IMR-90 (cell line): ENCODE results near the gene ARHGEF3. TPM values are rescaled to one million over a fixed set of nuclear protein-coding genes. Genes with fewer than 3 reads are reported as not detected.

Source experiments
- ATAC-seq: fragments of 200-7000 bp; cut with Tn5 transposase; 2 replicates; pipeline ENCODE4 v1.9.1; 2020; ENCODE audit warnings: low read depth, mild to moderate bottlenecking, moderate library complexity
- BruUV-seq: library from RNA; stranded (reverse); fragments of 400-500 nt; replicated peaks from 2 replicates; lab custom pipeline; 2021; lab: Mats Ljungman, UMichigan
- CTCF ChIA-PET: fragments of 300-600 bp; formaldehyde crosslinking; extraction: SDS; loops from one replicate; lab custom pipeline; 2021; ENCODE audit warnings: antibody characterized with exemption; lab: Yijun Ruan, JAX
- POLR2A ChIA-PET: fragments of 300-600 bp; sonication (Branson Sonifier 250); formaldehyde crosslinking; loops from one replicate; lab custom pipeline; 2022; ENCODE audit warnings: antibody characterized with exemption; ENCODE audit not compliant: unreplicated experiment; lab: Charles Lee
- DNase-seq: peaks from one replicate; pipeline ENCODE4 v3.0.0; 2013
- H2AFZ ChIP-seq: replicated peaks from 2 replicates; pipeline ENCODE3; 2013; ENCODE audit warnings: low read length, mild to moderate bottlenecking; ENCODE audit not compliant: poor library complexity
- H2AK5ac ChIP-seq: 2 replicates; pipeline ENCODE4 v1.6.1; 2013; ENCODE audit warnings: low read depth, low read length, inconsistent platforms
- H2AK9ac ChIP-seq: replicated peaks from 2 replicates; pipeline ENCODE3; 2013; ENCODE audit warnings: mild to moderate bottlenecking, low read depth, low read length, moderate library complexity; ENCODE audit not compliant: poor library complexity
- H2BK120ac ChIP-seq: 2 replicates; pipeline ENCODE4 v1.6.1; 2013; ENCODE audit warnings: low read depth, low read length, inconsistent platforms
- H2BK15ac ChIP-seq: 3 replicates; pipeline ENCODE4 v1.6.1; 2013; ENCODE audit warnings: low read depth, low read length, inconsistent platforms
- H2BK20ac ChIP-seq: 2 replicates; pipeline ENCODE4 v1.6.1; 2013; ENCODE audit warnings: low read depth, mild to moderate bottlenecking, inconsistent platforms, low read length, moderate library complexity
- H2BK5ac ChIP-seq: 2 replicates; pipeline ENCODE4 v1.6.1; 2013; ENCODE audit warnings: mild to moderate bottlenecking, low read depth, low read length, inconsistent platforms; ENCODE audit not compliant: poor library complexity, severe bottlenecking
- H3K14ac ChIP-seq: replicated peaks from 2 replicates; pipeline ENCODE4 v1.6.1; 2013; ENCODE audit warnings: low read depth, low read length, inconsistent platforms
- H3K18ac ChIP-seq: 2 replicates; pipeline ENCODE4 v1.6.1; 2013; ENCODE audit warnings: low read depth, low read length, control low read depth
- H3K23ac ChIP-seq: 2 replicates; pipeline ENCODE4 v1.6.1; 2013; ENCODE audit warnings: low read depth, low read length, inconsistent platforms
- H3K27ac ChIP-seq: 2 replicates; pipeline ENCODE4 v1.5.1; 2013; ENCODE audit warnings: mild to moderate bottlenecking, control low read depth, low read length; ENCODE audit not compliant: insufficient read depth
- H3K27me3 ChIP-seq: 2 replicates; pipeline ENCODE4 v1.6.1; 2013; ENCODE audit warnings: low read length; ENCODE audit not compliant: control insufficient read depth, insufficient read depth
- H3K36me3 ChIP-seq: 2 replicates; pipeline ENCODE4 v1.6.1; 2013; ENCODE audit warnings: low read length, mixed read lengths; ENCODE audit not compliant: control insufficient read depth, insufficient read depth
- H3K4ac ChIP-seq: 2 replicates; pipeline ENCODE4 v1.6.1; 2013; ENCODE audit warnings: low read depth, low read length, inconsistent platforms
- H3K4me1 ChIP-seq: 2 replicates; pipeline ENCODE4 v1.6.1; 2013; ENCODE audit warnings: low read length, mixed read lengths; ENCODE audit not compliant: control insufficient read depth, insufficient read depth
- H3K4me2 ChIP-seq: 2 replicates; pipeline ENCODE4 v1.6.1; 2013; ENCODE audit warnings: low read depth, mild to moderate bottlenecking, control low read depth, low read length, moderate library complexity
- H3K4me3 ChIP-seq: 2 replicates; pipeline ENCODE4 v1.5.1; 2013; ENCODE audit warnings: low read depth, mild to moderate bottlenecking, control low read depth, low read length, moderate library complexity; ENCODE audit not compliant: insufficient read depth
- H3K56ac ChIP-seq: 2 replicates; pipeline ENCODE4 v1.6.1; 2013; ENCODE audit warnings: low read length, inconsistent platforms; ENCODE audit not compliant: insufficient read depth; ENCODE audit errors: extremely low read depth
- H3K79me1 ChIP-seq, 2 experiments: 2 replicates each; pipeline ENCODE4 v1.6.1; 2013; ENCODE audit warnings: low read length in 2 of 2, inconsistent platforms in 1 of 2, low read depth in 1 of 2
- H3K9ac ChIP-seq: 2 replicates; pipeline ENCODE4 v1.6.1; 2013; ENCODE audit warnings: low read depth, low read length, control low read depth
- H3K9me1 ChIP-seq: 2 replicates; pipeline ENCODE4 v1.6.1; 2013; ENCODE audit warnings: low read length, inconsistent platforms; ENCODE audit not compliant: insufficient read depth
- H3K9me3 ChIP-seq: 2 replicates; pipeline ENCODE4 v1.6.1; 2013; ENCODE audit warnings: low read length; ENCODE audit not compliant: control insufficient read depth, insufficient read depth
- H4K20me1 ChIP-seq: 2 replicates; pipeline ENCODE4 v1.6.1; 2013; ENCODE audit warnings: low read length, inconsistent platforms; ENCODE audit not compliant: insufficient read depth
- H4K5ac ChIP-seq: 2 replicates; pipeline ENCODE4 v1.6.1; 2013; ENCODE audit warnings: mild to moderate bottlenecking, low read depth, low read length, control low read depth
- H4K8ac ChIP-seq, 2 experiments: 2 replicates each; pipeline ENCODE4 v1.6.1; 2013; ENCODE audit warnings: low read depth in 2 of 2, low read length in 2 of 2, control low read depth in 1 of 2, inconsistent platforms in 1 of 2
- H4K91ac ChIP-seq: 2 replicates; pipeline ENCODE4 v1.6.1; 2013; ENCODE audit warnings: low read depth, low read length, inconsistent platforms; ENCODE audit not compliant: insufficient read depth
- MAFK ChIP-seq: IDR thresholded peaks from 2 replicates; pipeline ENCODE4 v1.6.1; 2012; ENCODE audit warnings: low read depth, low read length, improper control_type of control experiment
- WGBS, 2 experiments: methylation state at CpG; one replicate each; pipeline versions ENCODE4 v1.1.5 to v1.1.7; 2013; ENCODE audit warnings: missing lambda C conversion rate in 2 of 2; ENCODE audit not compliant: insufficient read length in 1 of 2; ENCODE audit errors: extremely low coverage in 2 of 2; 5-methylcytosine and 5-hydroxymethylcytosine counted together
- dilution Hi-C: fragments of 300-500 bp; cut with HindIII; formaldehyde crosslinking; loops from one replicate; pipeline ENCODE4 v1.14.3; 2018; ENCODE audit warnings: low sequenced_read_pairs; ENCODE audit not compliant: unreplicated experiment
- in situ Hi-C: fragments of 300-500 bp; cut with MboI; formaldehyde crosslinking; loops from 3 replicates; pipeline ENCODE4 v1.14.3; 2019; ENCODE audit warnings: low sequenced_read_pairs, inconsistent platforms, mixed read lengths
- intact Hi-C: fragments of 100-400 bp; cut with micrococcal nuclease; formaldehyde crosslinking; loops from 2 replicates; pipeline ENCODE4 v1.10.0; 2022
- polyA plus RNA-seq, 3 experiments: library from polyadenylated mRNA; depleted of rRNA; stranded (reverse); fragments of >200 nt; gene quantifications; 2 replicates each; pipeline ENCODE4 v1.2.3, GENCODE V29; 2012; ENCODE audit warnings: low replicate concordance in 1 of 3
- total RNA-seq: library from RNA; depleted of rRNA; stranded (reverse); fragments of >200 nt; gene quantifications from 2 replicates; pipeline ENCODE4 v1.2.3, GENCODE V29; 2012
- TF ChIP-seq, protein P1 (sequence below): fragments of 150-350 bp; IDR thresholded peaks from 2 replicates; pipeline ENCODE4 v1.6.1; 2017; ENCODE audit warnings: mild to moderate bottlenecking, antibody characterized with exemption, low read length, low read depth

ARHGEF3 gene
- total and polyA plus RNA-seq, 2 of the 4 experiments (the other 2 are of a cell fraction), result 2.1 to 2.3 TPM

DNA sequence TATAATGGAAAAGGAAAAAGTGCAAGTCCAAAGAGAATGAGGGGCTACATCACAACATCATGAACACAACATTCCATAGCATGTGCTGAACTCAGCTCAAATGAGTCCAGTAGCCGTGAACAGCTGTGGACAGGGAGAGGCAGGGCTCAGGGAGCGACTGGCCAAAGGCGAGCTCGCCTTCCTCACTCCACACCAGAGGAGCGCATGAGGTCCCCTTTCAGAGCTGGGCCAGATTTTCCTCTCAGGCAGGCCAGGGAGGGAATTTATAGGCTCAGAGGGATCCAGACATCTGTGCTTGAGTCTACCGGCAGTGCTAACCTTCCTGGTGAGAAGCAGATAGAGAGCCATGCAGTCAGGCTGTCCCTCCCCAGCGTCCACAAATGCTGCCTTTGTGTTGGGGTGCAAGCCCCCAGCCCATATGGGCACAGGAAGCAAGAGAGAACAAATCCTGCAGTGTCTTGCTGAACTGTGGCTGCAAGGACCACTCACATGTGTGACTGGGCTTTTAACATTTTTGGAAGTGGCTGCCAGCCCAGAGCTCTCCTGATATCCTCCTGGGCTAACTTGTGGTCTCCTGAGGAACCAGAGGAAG is 32.5 kb downstream of the ARHGEF3 start:
- H3K4me2 ChIP-seq, result no peak overlapping the region
- CTCF ChIA-PET, result interaction anchor here (0.9 kb wide), 1 partner anchor 30 kb away, joined by 4 read pairs; no protein-coding TSS in a partner anchor
- ATAC-seq (no peak; the same call in 1 of the 2 replicates), DNase-seq (no peak)
- POLR2A ChIA-PET, result no interaction called here
- no peak overlapping the region for H2BK120ac ChIP-seq
- 50% methylated on average over 2 of the region's 7 CpGs; no CpG with 5 or more reads in 1 of the 2 experiments for WGBS, 2 experiments
- no peaks in the 10 kb centered on the region; the same call in 1 of the 2 replicates for H3K9me1 ChIP-seq
- no peak overlapping the region for H3K27ac ChIP-seq
- H4K8ac ChIP-seq, result no peak overlapping the region
- H3K56ac ChIP-seq, result no peak overlapping the region
- TF ChIP-seq MAFK, result no peak
- TF ChIP-seq, protein P1, sequence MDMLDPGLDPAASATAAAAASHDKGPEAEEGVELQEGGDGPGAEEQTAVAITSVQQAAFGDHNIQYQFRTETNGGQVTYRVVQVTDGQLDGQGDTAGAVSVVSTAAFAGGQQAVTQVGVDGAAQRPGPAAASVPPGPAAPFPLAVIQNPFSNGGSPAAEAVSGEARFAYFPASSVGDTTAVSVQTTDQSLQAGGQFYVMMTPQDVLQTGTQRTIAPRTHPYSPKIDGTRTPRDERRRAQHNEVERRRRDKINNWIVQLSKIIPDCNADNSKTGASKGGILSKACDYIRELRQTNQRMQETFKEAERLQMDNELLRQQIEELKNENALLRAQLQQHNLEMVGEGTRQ, result no peak
- no peaks in the 10 kb centered on the region for H3K79me1 ChIP-seq
- H3K4me3 ChIP-seq, result no peak overlapping the region
- no peak overlapping the region for H4K91ac ChIP-seq
- no peak overlapping the region for H3K9ac ChIP-seq
- H3K27me3 ChIP-seq, result no peaks in the 10 kb centered on the region
- dilution Hi-C loops, result no loop called here
- H4K5ac ChIP-seq, result no peak overlapping the region
- intact Hi-C loops, result no loop called here
- H2AK9ac ChIP-seq, result no peak overlapping the region
- no peak overlapping the region for H2AK5ac ChIP-seq
- no peak overlapping the region for H2BK15ac ChIP-seq
- H2AFZ ChIP-seq, result no peak overlapping the region
- no peak overlapping the region for H2BK5ac ChIP-seq
- no peaks in the 10 kb centered on the region for H3K9me3 ChIP-seq
- no peaks in the 10 kb centered on the region for H4K20me1 ChIP-seq
- H3K36me3 ChIP-seq, result no peaks in the 10 kb centered on the region
- H3K23ac ChIP-seq, result no peak overlapping the region
- H3K4ac ChIP-seq, result no peak overlapping the region
- BruUV-seq, result no TSS peak
- in situ Hi-C loops, result no loop called here
- no peak overlapping the region for H3K14ac ChIP-seq
- H3K18ac ChIP-seq, result no peak overlapping the region
- no peak overlapping the region for H2BK20ac ChIP-seq
- H3K4me1 ChIP-seq, result no peaks in the 10 kb centered on the region
